Dendritic cell treated with granulocyte-macrophage colony-stimulating factor and Interleukin-4, amounts not matched to agents 40 ng/mL and 50 ng/mL, for 4 days (primary cell): ENCODE measurements around the gene XYLT1.

ENCODE experiments used
- H3K27ac Mint-ChIP-seq: one replicate; pipeline ENCODE4 v1.8.0; 2022; ENCODE audit warnings: mild to moderate bottlenecking, mixed read lengths
- H3K27me3 Mint-ChIP-seq: one replicate; pipeline ENCODE4 v1.8.0; 2022; ENCODE audit warnings: mild to moderate bottlenecking, mixed read lengths
- H3K36me3 Mint-ChIP-seq: one replicate; pipeline ENCODE4 v1.8.0; 2022; ENCODE audit warnings: low read depth, mixed read lengths
- H3K4me1 Mint-ChIP-seq: one replicate; pipeline ENCODE4 v1.8.0; 2022; ENCODE audit warnings: low read depth, mixed read lengths
- H3K4me3 Mint-ChIP-seq: one replicate; pipeline ENCODE4 v1.8.0; 2022; ENCODE audit warnings: mild to moderate bottlenecking, moderate library complexity, mixed read lengths
- H3K9me3 Mint-ChIP-seq: one replicate; pipeline ENCODE4 v1.8.0; 2022; ENCODE audit warnings: mixed read lengths
- intact Hi-C: fragments of 100-400 bp; cut with micrococcal nuclease; formaldehyde crosslinking; loops from one replicate; pipeline ENCODE4 v1.15.0; 2022

XYLT1 gene

DNA sequence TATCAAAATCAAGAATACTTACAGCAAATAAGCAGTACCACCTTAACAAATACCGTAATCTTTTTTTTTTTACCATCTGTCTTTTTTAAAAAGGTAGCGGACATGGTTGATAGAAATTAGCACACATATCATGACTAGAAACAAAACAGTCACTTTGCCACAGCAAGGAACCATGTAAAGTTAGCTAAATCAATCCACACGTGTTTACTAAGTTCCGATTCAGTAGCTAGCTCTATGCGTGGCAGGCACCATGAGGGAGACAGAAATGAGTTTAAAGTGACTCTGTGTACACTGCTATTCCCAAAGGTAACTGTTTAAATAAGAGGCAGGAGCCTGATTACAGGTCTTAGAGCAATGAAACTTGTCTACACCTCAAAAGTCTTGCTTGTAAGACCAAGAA, 108.6 kb downstream of the XYLT1 start:
- no peaks in the 10 kb centered on the region for H3K27me3 Mint-ChIP-seq
- no peaks in the 10 kb centered on the region for H3K36me3 Mint-ChIP-seq
- peak overlapping the region; percentile 32 for H3K27ac Mint-ChIP-seq
- intact Hi-C loops = no loop called here
- H3K4me1 Mint-ChIP-seq = peaks cover 68% of the 10 kb centered on the region
- H3K4me3 Mint-ChIP-seq = no peak overlapping the region
- no peaks in the 10 kb centered on the region for H3K9me3 Mint-ChIP-seq

DNA sequence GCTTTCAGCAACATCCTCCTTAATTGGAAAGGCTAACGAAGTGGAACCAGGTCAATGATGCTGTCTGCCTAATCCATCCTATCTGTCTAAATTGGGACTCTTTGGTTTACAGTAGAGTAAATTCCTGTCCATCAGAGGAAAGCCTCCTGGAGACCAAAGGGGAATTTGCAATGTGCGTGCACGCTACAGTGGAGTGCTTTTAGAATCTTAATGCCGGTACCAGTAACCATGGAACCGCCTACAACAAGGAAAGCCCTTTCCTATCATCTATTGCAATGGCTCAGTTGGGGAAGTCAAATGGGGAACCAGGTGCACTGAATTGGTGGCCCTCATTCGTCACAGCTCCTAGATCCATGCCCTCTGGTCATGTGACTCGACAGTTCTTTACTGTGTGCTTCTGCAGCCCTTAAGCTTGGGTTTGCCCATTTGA, 110.1 kb downstream of the XYLT1 start:
- no peak overlapping the region for H3K4me3 Mint-ChIP-seq
- peaks cover 75% of the 10 kb centered on the region for H3K4me1 Mint-ChIP-seq
- intact Hi-C loops = no loop called here
- peak overlapping the region; percentile 82 for H3K27ac Mint-ChIP-seq
- H3K36me3 Mint-ChIP-seq = no peaks in the 10 kb centered on the region
- H3K27me3 Mint-ChIP-seq = no peaks in the 10 kb centered on the region
- no peaks in the 10 kb centered on the region for H3K9me3 Mint-ChIP-seq

DNA sequence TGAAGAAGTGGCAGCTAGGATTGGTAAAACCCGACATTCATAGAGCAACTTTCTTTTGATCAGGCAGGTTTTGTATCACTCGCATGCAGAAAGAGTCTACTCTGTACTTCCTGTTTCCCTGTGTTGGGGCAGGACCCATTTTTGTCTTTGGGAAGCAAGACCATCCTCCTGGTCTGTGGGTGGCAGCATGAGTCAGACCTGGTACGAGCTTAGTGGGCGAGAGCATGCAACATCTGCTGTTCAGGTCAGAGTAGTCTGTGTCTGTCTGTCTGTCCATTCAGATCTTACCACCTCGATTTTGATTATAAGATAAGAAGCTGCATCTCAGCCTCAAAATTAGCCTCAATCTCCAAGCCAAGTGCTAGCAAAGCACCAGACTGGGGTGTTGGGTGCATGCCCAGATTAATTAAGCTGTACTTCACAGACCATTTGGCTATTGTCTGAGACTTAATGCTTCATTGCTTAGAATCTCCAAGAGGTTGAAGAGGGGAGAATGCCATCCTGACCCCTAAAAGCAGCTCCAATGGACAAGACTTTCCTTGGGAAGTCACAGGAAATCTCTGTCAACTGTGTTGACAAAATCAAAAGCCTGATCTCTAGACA, 110.9 kb downstream of the XYLT1 start:
- Mint-ChIP-seq H3K27me3 (no peaks in the 10 kb centered on the region), H3K4me3 (no peak overlapping the region), H3K36me3 (peaks cover 4% of the 10 kb centered on the region), H3K9me3 (no peaks in the 10 kb centered on the region), H3K27ac (peak overlapping the region; percentile 82), H3K4me1 (peaks cover 72% of the 10 kb centered on the region)
- intact Hi-C loops = no loop called here

DNA sequence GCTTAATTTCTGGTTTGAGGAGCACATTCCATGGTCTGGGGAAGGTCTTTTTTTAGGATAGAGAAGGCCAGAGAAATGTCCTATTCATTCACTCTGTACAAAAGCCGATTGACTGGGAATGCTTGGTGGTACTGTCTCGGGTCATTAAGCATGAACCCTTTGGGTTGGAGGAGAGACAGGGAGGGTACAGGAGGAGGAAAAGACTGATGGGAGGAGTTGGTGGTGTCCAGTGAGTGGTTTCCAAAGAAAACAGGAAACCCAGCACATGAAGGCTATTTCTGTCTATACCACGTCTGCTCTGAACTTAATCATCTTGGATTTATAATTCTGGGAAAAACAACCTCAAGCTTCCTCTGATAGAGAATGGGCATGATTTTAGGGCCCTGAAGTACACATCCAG, 111.9 kb downstream of the XYLT1 start:
- Mint-ChIP-seq H3K27ac (peak overlapping the region; percentile 82), H3K36me3 (peaks cover 7% of the 10 kb centered on the region), H3K27me3 (no peaks in the 10 kb centered on the region), H3K4me3 (no peak overlapping the region), H3K9me3 (no peaks in the 10 kb centered on the region), H3K4me1 (peaks cover 75% of the 10 kb centered on the region)
- intact Hi-C loops = no loop called here

DNA sequence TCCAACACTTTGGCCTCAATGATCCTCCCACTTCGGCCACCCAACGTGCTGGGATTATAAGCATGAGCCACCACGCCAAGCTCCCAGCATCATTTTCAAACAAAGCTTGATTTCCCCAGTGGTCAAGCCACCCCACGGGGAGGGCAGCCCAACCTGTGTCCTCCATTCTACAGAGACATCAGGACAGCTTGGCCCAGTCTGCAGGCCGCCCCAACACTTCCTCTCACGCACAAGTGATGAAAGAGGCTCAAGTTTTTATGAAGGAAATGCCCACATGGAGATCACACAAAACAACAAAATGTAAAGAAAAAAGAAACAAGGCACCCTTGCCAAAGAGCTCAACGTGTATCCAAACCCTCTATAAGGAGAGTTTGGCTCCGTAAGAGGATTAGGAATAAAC, 112.4 kb downstream of the XYLT1 start:
- Mint-ChIP-seq H3K9me3 (no peaks in the 10 kb centered on the region), H3K27ac (peak overlapping the region; percentile 82), H3K27me3 (no peaks in the 10 kb centered on the region), H3K4me3 (no peak overlapping the region), H3K4me1 (peaks cover 80% of the 10 kb centered on the region), H3K36me3 (peaks cover 7% of the 10 kb centered on the region)
- intact Hi-C loops = no loop called here

DNA sequence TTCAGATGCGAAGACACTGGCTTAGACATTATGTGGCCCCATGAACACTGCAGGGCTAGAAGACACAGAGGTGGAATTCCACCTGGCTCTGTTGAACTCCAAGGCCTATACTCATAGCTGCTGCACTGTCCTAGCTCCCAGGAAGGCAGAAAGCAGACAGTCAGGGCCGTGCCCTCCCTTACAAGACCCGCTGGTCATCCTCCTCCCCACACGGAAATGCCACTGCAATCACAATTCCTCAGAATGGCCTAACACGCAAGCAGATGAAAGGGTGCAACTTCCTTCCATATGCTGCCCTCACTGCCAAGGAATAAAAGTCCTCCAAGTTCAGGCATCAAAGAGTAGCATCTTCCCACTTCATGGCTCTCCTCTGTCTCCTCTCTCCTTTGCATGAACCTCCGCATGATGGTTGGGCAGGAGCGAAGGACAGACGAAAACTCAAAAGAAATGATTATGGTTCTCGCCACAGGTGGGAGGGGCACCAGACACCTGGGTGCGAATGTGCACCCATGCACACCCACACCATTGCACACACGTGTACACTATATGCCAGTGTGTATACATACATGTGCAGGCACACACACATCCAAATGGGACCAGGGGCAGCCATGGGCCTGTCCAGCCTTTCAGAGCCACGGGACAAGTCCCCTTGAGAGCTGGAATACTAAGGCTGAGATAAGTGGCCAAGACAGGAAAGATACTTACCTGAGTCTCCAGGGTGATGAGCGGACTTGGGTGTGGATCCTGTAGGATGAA, 113.3 kb downstream of the XYLT1 start:
- peak overlapping the region; percentile 82 for H3K27ac Mint-ChIP-seq
- intact Hi-C loops = no loop called here
- no peaks in the 10 kb centered on the region for H3K27me3 Mint-ChIP-seq
- peaks cover 83% of the 10 kb centered on the region for H3K4me1 Mint-ChIP-seq
- H3K36me3 Mint-ChIP-seq = peaks cover 7% of the 10 kb centered on the region
- H3K4me3 Mint-ChIP-seq = no peak overlapping the region
- H3K9me3 Mint-ChIP-seq = no peaks in the 10 kb centered on the region

DNA sequence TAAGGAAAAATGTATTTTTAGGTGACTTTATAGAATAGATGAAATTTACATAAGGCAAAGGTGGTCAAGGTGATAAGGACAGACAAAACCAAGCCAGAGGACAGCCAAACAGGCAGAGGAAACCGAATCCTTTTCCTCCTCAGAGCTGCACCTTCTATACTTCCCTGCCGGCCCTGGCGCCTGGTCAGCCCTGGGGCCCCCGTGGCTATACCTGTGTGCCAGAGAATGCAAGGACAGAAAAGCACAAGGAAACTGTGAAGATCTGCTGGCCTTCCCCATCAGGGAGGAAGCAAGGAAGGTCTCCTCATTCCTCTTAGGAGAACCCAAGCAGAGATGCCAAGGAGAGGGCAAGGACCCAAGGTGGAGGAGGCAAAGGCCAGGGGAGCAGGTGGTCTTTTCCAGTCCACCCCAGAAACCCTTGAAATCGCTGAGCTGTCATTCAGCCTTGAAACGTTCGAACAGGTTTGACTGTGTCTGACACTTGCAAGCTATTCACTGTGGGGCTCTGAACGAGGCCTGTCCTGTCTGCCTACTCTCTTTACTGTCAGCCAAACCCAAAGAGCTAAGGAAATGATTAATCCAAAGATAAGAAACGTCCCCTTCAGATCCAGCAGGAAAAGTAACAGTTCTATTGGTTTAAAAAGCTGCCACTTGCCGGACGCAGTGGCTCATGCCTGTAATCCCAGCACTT, 114.4 kb downstream of the XYLT1 start:
- Mint-ChIP-seq H3K9me3 (no peaks in the 10 kb centered on the region), H3K27me3 (no peaks in the 10 kb centered on the region), H3K4me3 (no peak overlapping the region), H3K4me1 (peaks cover 91% of the 10 kb centered on the region), H3K27ac (peak overlapping the region; percentile 82), H3K36me3 (peaks cover 7% of the 10 kb centered on the region)
- intact Hi-C loops = no loop called here

- Mint-ChIP-seq H3K36me3 (peaks cover 7% of the 10 kb centered on the region), H3K9me3 (no peaks in the 10 kb centered on the region), H3K4me3 (no peak overlapping the region), H3K4me1 (peaks cover 91% of the 10 kb centered on the region), H3K27ac (peak overlapping the region; percentile 62), H3K27me3 (no peaks in the 10 kb centered on the region)
- intact Hi-C loops = no loop called here
These were observed 116.1 kb downstream of the XYLT1 start for GRCh38 chr16:17354685-17355084.

- Mint-ChIP-seq H3K27me3 (no peaks in the 10 kb centered on the region), H3K4me1 (peaks cover 91% of the 10 kb centered on the region), H3K9me3 (no peaks in the 10 kb centered on the region), H3K4me3 (no peak overlapping the region), H3K27ac (peak overlapping the region; percentile 62), H3K36me3 (peaks cover 7% of the 10 kb centered on the region)
- intact Hi-C loops = no loop called here
These were observed 116.6 kb downstream of the XYLT1 start for GRCh38 chr16:17354141-17354601.

DNA sequence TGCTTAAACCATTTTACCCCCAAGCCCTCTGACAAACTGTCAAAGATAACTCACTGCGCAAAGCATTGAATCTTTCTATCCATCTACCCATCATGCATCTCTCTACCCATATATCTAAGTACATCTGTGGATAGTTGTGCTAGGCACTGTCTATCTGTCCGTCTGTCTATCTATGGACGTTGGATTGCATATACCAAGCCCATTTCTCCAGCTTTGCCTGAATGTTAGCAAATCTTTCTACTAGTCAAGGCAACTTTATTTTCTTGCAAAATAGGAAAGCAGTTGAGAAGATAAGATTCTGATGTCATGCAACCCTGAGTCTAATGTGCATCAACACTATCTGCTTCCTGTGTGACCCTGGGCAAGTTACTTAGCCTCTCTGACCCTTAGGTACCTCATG, 117.2 kb downstream of the XYLT1 start:
- Mint-ChIP-seq H3K27me3 (no peaks in the 10 kb centered on the region), H3K4me1 (peaks cover 91% of the 10 kb centered on the region), H3K27ac (peak overlapping the region; percentile 62), H3K4me3 (no peak overlapping the region), H3K36me3 (peaks cover 7% of the 10 kb centered on the region), H3K9me3 (no peaks in the 10 kb centered on the region)
- intact Hi-C loops = no loop called here

DNA sequence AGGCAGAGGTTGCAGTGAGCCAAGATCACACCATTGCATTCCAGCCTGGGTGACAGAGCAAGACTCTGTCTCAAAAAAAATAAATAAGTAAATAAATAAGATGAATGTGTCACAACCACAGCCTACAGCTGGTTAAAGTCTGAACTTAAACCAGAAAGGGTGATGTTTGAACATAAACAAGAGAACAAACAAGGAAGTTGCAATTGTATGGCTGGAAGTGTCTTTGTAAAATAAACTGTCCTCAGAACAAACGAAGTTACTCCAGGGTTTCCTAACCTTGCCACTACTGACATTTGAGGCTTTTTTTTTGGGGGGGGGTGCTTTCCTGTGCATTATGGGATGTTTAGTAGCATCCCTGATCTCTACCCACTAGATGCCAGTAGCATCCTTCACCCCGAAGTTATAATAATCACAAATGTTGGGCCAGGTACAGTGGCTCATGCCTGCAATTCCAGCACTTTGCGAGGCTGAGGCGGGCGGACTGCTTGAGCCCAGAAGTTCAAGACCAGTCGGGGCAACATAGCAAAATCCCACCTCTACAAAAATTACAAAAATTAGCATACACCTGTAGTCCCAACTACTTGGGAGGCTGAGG, 119.2 kb downstream of the XYLT1 start:
- peak overlapping the region; percentile 89 for H3K27ac Mint-ChIP-seq
- intact Hi-C loops = no loop called here
- H3K4me1 Mint-ChIP-seq = peaks cover 91% of the 10 kb centered on the region

DNA sequence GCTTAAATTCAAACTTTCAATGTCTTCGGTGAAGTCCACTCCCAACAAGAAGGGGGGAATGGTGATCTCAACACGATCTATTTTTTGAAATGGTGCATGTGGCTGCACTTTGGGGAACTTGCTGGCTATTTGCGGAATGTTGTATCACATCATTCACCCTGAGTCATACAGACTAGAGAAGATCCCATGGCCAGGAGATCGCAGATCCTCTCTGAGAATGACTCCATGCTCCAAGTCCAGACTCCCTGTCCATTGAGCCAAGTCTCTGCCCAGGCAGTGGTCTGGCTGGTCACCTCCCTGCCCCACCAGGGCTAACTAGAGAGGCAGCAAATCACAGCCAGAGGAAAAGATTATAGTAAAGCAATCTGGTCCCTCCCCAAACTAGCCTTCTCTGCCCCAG, 120.6 kb downstream of the XYLT1 start:
- Mint-ChIP-seq H3K27me3 (no peaks in the 10 kb centered on the region), H3K9me3 (no peaks in the 10 kb centered on the region), H3K4me1 (peaks cover 97% of the 10 kb centered on the region), H3K36me3 (peaks cover 7% of the 10 kb centered on the region), H3K4me3 (peak overlapping the region; percentile 46), H3K27ac (peak overlapping the region; percentile 89)
- intact Hi-C loops = no loop called here

More for the DNA sequence above, 119.2 kb downstream of the XYLT1 start:
- Mint-ChIP-seq H3K36me3 (peaks cover 7% of the 10 kb centered on the region), H3K9me3 (no peaks in the 10 kb centered on the region), H3K27me3 (no peaks in the 10 kb centered on the region), H3K4me3 (no peak overlapping the region)

DNA sequence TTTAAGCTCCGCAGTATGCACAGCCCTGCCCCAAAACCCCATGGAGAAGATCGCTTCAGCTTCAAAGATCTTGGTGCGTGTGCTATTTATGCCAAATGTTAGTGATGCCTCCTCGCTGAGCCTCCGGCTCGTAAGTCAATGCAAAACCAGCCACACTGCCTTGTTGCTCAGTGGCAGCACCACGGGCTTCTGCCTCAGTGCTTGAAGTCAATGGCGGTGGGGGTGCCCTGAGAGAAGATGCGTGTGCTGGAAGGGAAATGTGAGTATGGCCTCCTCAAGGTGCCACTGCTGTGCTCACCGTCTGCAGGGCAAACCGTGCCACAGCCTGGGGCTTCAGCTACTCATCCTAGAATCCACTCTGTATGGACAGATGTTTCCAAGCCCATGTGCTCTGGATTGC, 121.9 kb downstream of the XYLT1 start:
- H3K27ac Mint-ChIP-seq = peak overlapping the region; percentile 73
- no peaks in the 10 kb centered on the region for H3K36me3 Mint-ChIP-seq
- no peaks in the 10 kb centered on the region for H3K27me3 Mint-ChIP-seq
- no peak overlapping the region for H3K4me3 Mint-ChIP-seq
- intact Hi-C loops = no loop called here
- H3K4me1 Mint-ChIP-seq = peaks cover 97% of the 10 kb centered on the region
- H3K9me3 Mint-ChIP-seq = no peaks in the 10 kb centered on the region
